HFFc6 (cell line): ENCODE data around the gene BUB3. TPM values are rescaled to one million over a fixed set of nuclear protein-coding genes. Genes with fewer than 3 reads are reported as not detected.

ENCODE experiments used
- DNase-seq: peaks from one replicate; pipeline ENCODE4 v3.0.0-alpha.2; 2018
- H3K27ac Mint-ChIP-seq: 2 replicates; pipeline ENCODE4 v1.8.0; 2020; ENCODE audit warnings: mild to moderate bottlenecking, mixed read lengths
- H3K27me3 Mint-ChIP-seq: 2 replicates; pipeline ENCODE4 v1.8.0; 2021; ENCODE audit warnings: mild to moderate bottlenecking, moderate library complexity, mixed read lengths; ENCODE audit not compliant: insufficient read depth
- H3K36me3 Mint-ChIP-seq: 2 replicates; pipeline ENCODE4 v1.8.0; 2021; ENCODE audit warnings: low read depth, mixed read lengths
- H3K4me1 Mint-ChIP-seq: 2 replicates; pipeline ENCODE4 v1.8.0; 2020; ENCODE audit warnings: low read depth, mixed read lengths
- H3K4me3 Mint-ChIP-seq: 2 replicates; pipeline ENCODE4 v1.8.0; 2020; ENCODE audit warnings: mild to moderate bottlenecking, moderate library complexity, mixed read lengths
- H3K9me3 Mint-ChIP-seq: 2 replicates; pipeline ENCODE4 v1.8.0; 2020; ENCODE audit warnings: mild to moderate bottlenecking, mixed read lengths
- CTCF ChIP-seq: fragments of 200-600 bp; sonication (generic); IDR thresholded peaks from 2 replicates; pipeline ENCODE4 v1.5.0; 2021; ENCODE audit warnings: antibody characterized with exemption, mild to moderate bottlenecking
- total RNA-seq, 6 experiments: library from RNA; stranded (reverse); fragmentation: NEBNext Ultra II Directional; extraction: Animal tissue kit (Norgen Biotek cat#: 25700); gene quantifications; 2 replicates in 1 of 6; 3 replicates in 5 of 6; pipeline ENCODE4 v1.2.3, GENCODE V29; 2021

BUB3 gene
- total RNA-seq, 6 experiments from 2014 or later, result 154 to 214 (median 202) TPM

- Mint-ChIP-seq H3K9me3 (peaks cover 7% of the 10 kb centered on the region; the same call in 1 of the 2 replicates), H3K4me3 (no peak overlapping the region), H3K4me1 (no peaks in the 10 kb centered on the region), H3K27me3 (peaks cover 1% of the 10 kb centered on the region; the same call in 1 of the 2 replicates), H3K27ac (no peak overlapping the region), H3K36me3 (peaks cover 3% of the 10 kb centered on the region; the same call in 1 of the 2 replicates)
- no peak for TF ChIP-seq CTCF
- no peak for DNase-seq
These were observed 59.0 kb downstream of the BUB3 start for GRCh38 chr10:123213192-123213591.

Other genes with a start within 250 kb of the BUB3 start
- not detected for gene FAM24A, start 243.8 kb upstream of the BUB3 start, total RNA-seq
- gene C10orf88, start 200.2 kb upstream of the BUB3 start, total RNA-seq, result 10 to 100 TPM in 5 of 6 experiments, 1 to 10 TPM in 1; 9.7 to 15.3 (median 12.8) TPM
- gene PSTK, start 174.0 kb upstream of the BUB3 start, total RNA-seq, result 1 to 10 TPM; 2.6 to 5.1 (median 4.2) TPM
- 10 to 100 TPM in 3 of 6 experiments, 1 to 10 TPM in 3; 9.3 to 11.2 (median 9.9) TPM for gene IKZF5, start 145.6 kb upstream of the BUB3 start, total RNA-seq
- 10 to 100 TPM; 17.7 to 25.2 (median 23.2) TPM for gene ACADSB, start 145.4 kb upstream of the BUB3 start, total RNA-seq
- gene HMX3, start 18.4 kb upstream of the BUB3 start, total RNA-seq, result not detected
- not detected for gene HMX2, start 6.3 kb upstream of the BUB3 start, total RNA-seq